Activated T-helper 1 cell treated with anti-CD3 and anti-CD28 coated beads, Interleukin-12 subunit alpha, Interleukin-12 subunit beta, Interleukin-2, Interleukin-4 antibody, amounts not matched to agents 30 ng/mL and 10 ng/mL and 1 ng/mL, durations not matched to agents 14 hours and 24 hours and 36 hours (primary cell): ENCODE data around the gene KIF26A. TPM values are rescaled to one million over a fixed set of nuclear protein-coding genes. Genes with fewer than 3 reads are reported as not detected.
"Not testable (repeated sequence)": the region's sequence is repeated elsewhere in the genome, so short reads cannot be mapped to it uniquely, and the experiment has no call there.

Source experiments
- DNase-seq: peaks from one replicate; pipeline ENCODE4 v3.0.0; 2021; ENCODE audit warnings: low spot score
- H3K27ac Mint-ChIP-seq: one replicate; pipeline ENCODE4 v1.8.0; 2021; ENCODE audit warnings: mild to moderate bottlenecking, mixed read lengths
- H3K27me3 Mint-ChIP-seq: one replicate; pipeline ENCODE4 v1.8.0; 2022; ENCODE audit warnings: mild to moderate bottlenecking, moderate library complexity, mixed read lengths; ENCODE audit not compliant: insufficient read depth
- H3K36me3 Mint-ChIP-seq: one replicate; pipeline ENCODE4 v1.8.0; 2021; ENCODE audit warnings: low read depth, mixed read lengths
- H3K4me1 Mint-ChIP-seq: one replicate; pipeline ENCODE4 v1.8.0; 2021; ENCODE audit warnings: low read depth, mixed read lengths
- H3K4me3 Mint-ChIP-seq: one replicate; pipeline ENCODE4 v1.8.0; 2021; ENCODE audit warnings: mild to moderate bottlenecking, moderate library complexity, mixed read lengths
- H3K9me3 Mint-ChIP-seq: one replicate; pipeline ENCODE4 v1.8.0; 2021; ENCODE audit warnings: mixed read lengths
- intact Hi-C: fragments of 100-400 bp; cut with micrococcal nuclease; formaldehyde crosslinking; loops from one replicate; pipeline ENCODE4 v1.15.1; 2024
- total RNA-seq: library from RNA; stranded (reverse); gene quantifications from 2 replicates; pipeline ENCODE4 v1.2.3, GENCODE V29; 2022

The KIF26A gene
- total RNA-seq, 1 donor from 2014 or later, result 0.05 TPM

GRCh38 chr14:104204660-104205149, 66.3 kb downstream of the KIF26A start:
- Mint-ChIP-seq H3K27me3 (no peaks in the 10 kb centered on the region), H3K27ac (no peak overlapping the region)

GRCh38 chr14:104205781-104206180, 67.4 kb downstream of the KIF26A start:
- Mint-ChIP-seq H3K36me3 (no peaks in the 10 kb centered on the region), H3K27me3 (no peaks in the 10 kb centered on the region), H3K9me3 (no peaks in the 10 kb centered on the region), H3K4me3 (no peak overlapping the region), H3K27ac (no peak overlapping the region), H3K4me1 (no peaks in the 10 kb centered on the region)
- no peak for DNase-seq
- intact Hi-C loops, result no loop called here

More at GRCh38 chr14:104204660-104205149, 66.3 kb downstream of the KIF26A start:
- DNase-seq, result no peak
- H3K4me1 Mint-ChIP-seq, result no peaks in the 10 kb centered on the region
- H3K4me3 Mint-ChIP-seq, result no peak overlapping the region
- intact Hi-C loops, result no loop called here
- no peaks in the 10 kb centered on the region for H3K36me3 Mint-ChIP-seq
- no peaks in the 10 kb centered on the region for H3K9me3 Mint-ChIP-seq

GRCh38 chr14:104206281-104206904, 68.0 kb downstream of the KIF26A start:
- H3K27me3 Mint-ChIP-seq, result no peaks in the 10 kb centered on the region
- no peak overlapping the region for H3K27ac Mint-ChIP-seq
- H3K9me3 Mint-ChIP-seq, result no peaks in the 10 kb centered on the region
- intact Hi-C loops, result no loop called here
- DNase-seq, result no peak
- H3K4me1 Mint-ChIP-seq, result no peaks in the 10 kb centered on the region
- no peak overlapping the region for H3K4me3 Mint-ChIP-seq
- H3K36me3 Mint-ChIP-seq, result no peaks in the 10 kb centered on the region

- no peak for DNase-seq
- intact Hi-C loops, result no loop called here
- Mint-ChIP-seq H3K36me3 (no peaks in the 10 kb centered on the region), H3K27ac (no peak overlapping the region), H3K9me3 (no peaks in the 10 kb centered on the region), H3K4me3 (no peak overlapping the region), H3K4me1 (no peaks in the 10 kb centered on the region), H3K27me3 (no peaks in the 10 kb centered on the region)
These were observed 69.0 kb downstream of the KIF26A start for GRCh38 chr14:104207142-104208014.

- H3K9me3 Mint-ChIP-seq, H3K4me1 Mint-ChIP-seq, H3K27me3 Mint-ChIP-seq, H3K36me3 Mint-ChIP-seq, H3K4me3 Mint-ChIP-seq, H3K27ac Mint-ChIP-seq, DNase-seq, intact Hi-C loops: not testable (repeated sequence)
These were observed 69.6 kb downstream of the KIF26A start for GRCh38 chr14:104208015-104208295.

- H3K27me3 Mint-ChIP-seq, intact Hi-C loops, H3K27ac Mint-ChIP-seq: not testable (repeated sequence)
These were observed 69.9 kb downstream of the KIF26A start for GRCh38 chr14:104208331-104208730.

GRCh38 chr14:104209071-104209470, 70.7 kb downstream of the KIF26A start:
- H3K27me3 Mint-ChIP-seq, intact Hi-C loops, DNase-seq, H3K4me3 Mint-ChIP-seq, H3K36me3 Mint-ChIP-seq, H3K27ac Mint-ChIP-seq, H3K4me1 Mint-ChIP-seq, H3K9me3 Mint-ChIP-seq: not testable (repeated sequence)

More at GRCh38 chr14:104208331-104208730, 69.9 kb downstream of the KIF26A start:
- H3K4me1 Mint-ChIP-seq, DNase-seq, H3K4me3 Mint-ChIP-seq, H3K9me3 Mint-ChIP-seq, H3K36me3 Mint-ChIP-seq: not testable (repeated sequence)

- no peak overlapping the region for H3K4me3 Mint-ChIP-seq
- H3K36me3 Mint-ChIP-seq, result no peaks in the 10 kb centered on the region
- intact Hi-C loops, result no loop called here
- no peak overlapping the region for H3K27ac Mint-ChIP-seq
- no peaks in the 10 kb centered on the region for H3K9me3 Mint-ChIP-seq
- DNase-seq, result no peak
- H3K27me3 Mint-ChIP-seq, result no peaks in the 10 kb centered on the region
- H3K4me1 Mint-ChIP-seq, result no peaks in the 10 kb centered on the region
These were observed 71.8 kb downstream of the KIF26A start for GRCh38 chr14:104209985-104210816.

GRCh38 chr14:104210817-104211195, 72.4 kb downstream of the KIF26A start:
- Mint-ChIP-seq H3K4me3 (no peak overlapping the region), H3K9me3 (no peaks in the 10 kb centered on the region), H3K27ac (no peak overlapping the region), H3K27me3 (no peaks in the 10 kb centered on the region), H3K4me1 (no peaks in the 10 kb centered on the region), H3K36me3 (no peaks in the 10 kb centered on the region)
- intact Hi-C loops, result no loop called here
- no peak for DNase-seq

- H3K36me3 Mint-ChIP-seq, result no peaks in the 10 kb centered on the region
- no peak overlapping the region for H3K27ac Mint-ChIP-seq
- H3K27me3 Mint-ChIP-seq, result no peaks in the 10 kb centered on the region
- no peaks in the 10 kb centered on the region for H3K4me1 Mint-ChIP-seq
- H3K9me3 Mint-ChIP-seq, result no peaks in the 10 kb centered on the region
- no peak for DNase-seq
- no peak overlapping the region for H3K4me3 Mint-ChIP-seq
- intact Hi-C loops, result no loop called here
These were observed 72.8 kb downstream of the KIF26A start for GRCh38 chr14:104211215-104211614.

GRCh38 chr14:104211741-104212140, 73.4 kb downstream of the KIF26A start:
- DNase-seq, result no peak

GRCh38 chr14:104212206-104213095, 74.1 kb downstream of the KIF26A start:
- DNase-seq, result no peak
- Mint-ChIP-seq H3K9me3 (no peaks in the 10 kb centered on the region), H3K36me3 (no peaks in the 10 kb centered on the region), H3K27ac (no peak overlapping the region), H3K4me3 (no peak overlapping the region), H3K4me1 (no peaks in the 10 kb centered on the region), H3K27me3 (no peaks in the 10 kb centered on the region)
- intact Hi-C loops, result no loop called here

More at GRCh38 chr14:104211741-104212140, 73.4 kb downstream of the KIF26A start:
- Mint-ChIP-seq H3K4me3 (no peak overlapping the region), H3K9me3 (no peaks in the 10 kb centered on the region), H3K4me1 (no peaks in the 10 kb centered on the region), H3K27ac (no peak overlapping the region), H3K27me3 (no peaks in the 10 kb centered on the region), H3K36me3 (no peaks in the 10 kb centered on the region)
- intact Hi-C loops, result no loop called here
